ENCODE data around the gene ARHGEF28. TPM values are rescaled to one million over a fixed set of nuclear protein-coding genes. Genes with fewer than 3 reads are reported as not detected.

The ARHGEF28 gene
- total RNA-seq, 3 donors from 2014 or later (not counting 1 experiment from before 2014, with no cell fraction given), result 2.3 to 7.1 (median 5.8) TPM

DNA sequence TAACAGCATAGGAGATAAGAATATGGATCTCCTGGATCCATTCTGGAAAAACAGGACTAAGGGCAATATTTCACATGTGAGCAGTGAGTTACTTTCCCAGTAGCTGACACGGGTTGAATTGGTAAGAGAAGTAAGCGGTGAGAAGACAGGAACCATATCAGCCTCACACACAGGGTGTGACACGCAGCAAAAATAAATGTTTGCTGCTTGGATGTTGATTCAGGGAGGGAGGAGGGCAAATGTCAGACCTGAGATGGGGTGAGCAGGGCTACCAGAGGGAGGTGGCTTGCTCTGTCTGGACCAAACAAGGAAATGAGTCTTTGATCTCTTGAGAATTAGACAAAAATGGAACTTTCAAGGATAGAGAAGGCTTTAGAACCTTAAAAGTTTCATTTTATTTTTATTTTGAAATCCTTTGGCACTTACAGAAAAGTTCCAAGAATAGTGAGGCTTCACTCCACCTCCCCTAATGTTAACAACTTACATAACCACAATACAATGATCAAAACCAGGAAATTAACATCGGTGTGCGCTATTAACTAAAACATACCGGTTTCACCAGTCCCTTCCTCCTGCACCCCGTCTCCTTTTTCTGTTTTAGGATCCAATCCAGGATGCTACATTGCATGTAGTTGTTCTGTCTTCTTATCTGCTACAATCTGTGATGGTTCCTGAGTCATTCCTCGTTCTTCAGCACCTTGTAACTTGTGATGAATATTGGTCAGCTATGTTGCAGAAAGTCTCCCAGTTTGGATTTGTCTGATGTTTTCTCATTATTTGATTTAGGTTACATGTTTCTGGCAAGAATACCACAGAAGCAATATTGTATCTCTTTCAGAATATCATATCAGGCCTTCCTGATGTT lies 20.5 kb upstream of the ARHGEF28 start:
- intact Hi-C loops (cut with micrococcal nuclease), result no loop called here
- H3K4me1 Mint-ChIP-seq, result peaks cover 15 to 23% of the 10 kb centered on the region in 2 donors
- peak in 1 of 3 donors; percentile 36 for ATAC-seq
- H3K27me3 Mint-ChIP-seq (ENCODE audit: low read depth in 2 of 2), result peaks cover 2 to 6% of the 10 kb centered on the region in 2 donors
- H3K4me3 ChIP-seq (ENCODE audit: low read length), result no peak overlapping the region
- no peak for TF ChIP-seq CTCF (IDR thresholded peaks at IDR 0.05)
- H3K4me3 Mint-ChIP-seq, result no peak overlapping the region
- peaks cover 0 to 2% of the 10 kb centered on the region in 2 donors for H3K9me3 Mint-ChIP-seq
- no peaks in the 10 kb centered on the region for H3K9me3 ChIP-seq (ENCODE audit: control insufficient read depth, insufficient read depth, low read length)
- peak overlapping the region; percentile 6 to 53 for H3K27ac Mint-ChIP-seq
- H3K27ac ChIP-seq (ENCODE audit: low read length), result no peak overlapping the region
- H3K4me1 ChIP-seq (ENCODE audit: control insufficient read depth, insufficient read depth, low read length), result no peaks in the 10 kb centered on the region
- whole genome bisulfite sequencing (ENCODE audit: insufficient coverage), result 94% methylated on average over 8 of the region's 8 CpGs
- no peaks in the 10 kb centered on the region for H3K27me3 ChIP-seq (ENCODE audit: control insufficient read depth, insufficient read depth, low read length)
- peaks cover 9% of the 10 kb centered on the region for H3K36me3 Mint-ChIP-seq
- DNase-seq, result no peak
- H3K36me3 ChIP-seq (ENCODE audit: control insufficient read depth, insufficient read depth, low read length), result no peaks in the 10 kb centered on the region

- Mint-ChIP-seq H3K27me3 (ENCODE audit: low read depth in 2 of 2) (peaks cover 7 to 8% of the 10 kb centered on the region in 2 donors), H3K9me3 (peaks cover 0 to 2% of the 10 kb centered on the region in 2 donors), H3K36me3 (peaks cover 9% of the 10 kb centered on the region), H3K27ac (no peak overlapping the region), H3K4me3 (no peak overlapping the region), H3K4me1 (peaks cover 15 to 23% of the 10 kb centered on the region in 2 donors)
- no peak overlapping the region for H3K27ac ChIP-seq (ENCODE audit: low read length)
- 92% methylated on average over 1 of the region's 3 CpGs for WGBS (ENCODE audit: insufficient coverage)
- no peaks in the 10 kb centered on the region for H3K27me3 ChIP-seq (ENCODE audit: control insufficient read depth, insufficient read depth, low read length)
- H3K4me3 ChIP-seq (ENCODE audit: low read length), result no peak overlapping the region
- TF ChIP-seq CTCF (IDR thresholded peaks at IDR 0.05), result no peak
- no peak for DNase-seq
- H3K9me3 ChIP-seq (ENCODE audit: control insufficient read depth, insufficient read depth, low read length), result no peaks in the 10 kb centered on the region
- intact Hi-C loops (cut with micrococcal nuclease), result no loop called here
- H3K4me1 ChIP-seq (ENCODE audit: control insufficient read depth, insufficient read depth, low read length), result no peaks in the 10 kb centered on the region
- no peaks in the 10 kb centered on the region for H3K36me3 ChIP-seq (ENCODE audit: control insufficient read depth, insufficient read depth, low read length)
- ATAC-seq, result no peak
These were observed 19.7 kb upstream of the ARHGEF28 start for GRCh38 chr5:73606206-73606753.

DNA sequence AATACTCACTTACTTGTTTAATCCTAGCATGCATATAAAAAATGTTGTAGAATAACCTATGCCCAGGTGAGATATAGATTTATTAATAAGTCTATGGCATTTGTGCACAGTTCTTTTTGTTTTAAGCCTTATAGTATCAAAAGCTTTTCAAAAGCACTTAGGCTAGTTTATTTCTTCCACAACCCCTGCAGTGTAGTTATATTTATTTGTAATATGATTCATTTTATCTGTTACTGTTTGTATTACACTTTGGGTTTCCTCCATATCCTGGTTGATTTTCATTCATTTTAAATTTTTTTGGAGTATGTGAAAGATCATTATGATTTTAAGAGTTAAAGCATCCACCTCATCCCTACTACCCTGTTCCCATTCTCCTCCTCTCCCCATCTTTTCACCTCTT lies 18.8 kb upstream of the ARHGEF28 start:
- Histone ChIP-seq H3K4me3 (ENCODE audit: low read length) (no peak overlapping the region), H3K9me3 (ENCODE audit: control insufficient read depth, insufficient read depth, low read length) (no peaks in the 10 kb centered on the region), H3K27me3 (ENCODE audit: control insufficient read depth, insufficient read depth, low read length) (no peaks in the 10 kb centered on the region), H3K27ac (ENCODE audit: low read length) (no peak overlapping the region), H3K4me1 (ENCODE audit: control insufficient read depth, insufficient read depth, low read length) (no peaks in the 10 kb centered on the region), H3K36me3 (ENCODE audit: control insufficient read depth, insufficient read depth, low read length) (no peaks in the 10 kb centered on the region)
- intact Hi-C loops (cut with micrococcal nuclease), result no loop called here
- no peak for ATAC-seq
- no peak for DNase-seq
- no peak for TF ChIP-seq CTCF (IDR thresholded peaks at IDR 0.05)
- Mint-ChIP-seq H3K27me3 (ENCODE audit: low read depth in 2 of 2) (peaks cover 8 to 11% of the 10 kb centered on the region in 2 donors), H3K4me1 (peaks cover 15 to 23% of the 10 kb centered on the region in 2 donors), H3K9me3 (no peaks in the 10 kb centered on the region), H3K27ac (no peak overlapping the region), H3K4me3 (no peak overlapping the region), H3K36me3 (peaks cover under 1% of the 10 kb centered on the region)
